Ishikawa (cell line): ENCODE measurements around the gene ATP6V1C2.

Experiments used
- TAF1 ChIP-seq: IDR thresholded peaks from 2 replicates; pipeline ENCODE4 v1.6.1; 2012; ENCODE audit warnings: low read depth, mild to moderate bottlenecking
- TEAD4 ChIP-seq: IDR thresholded peaks from 2 replicates; pipeline ENCODE4 v1.6.1; 2012
- USF1 ChIP-seq: IDR thresholded peaks from 2 replicates; pipeline ENCODE4 v1.6.1; 2012
- TF ChIP-seq, protein P1 (sequence below): IDR thresholded peaks from 2 replicates; pipeline ENCODE4 v1.6.1; 2012

- TF ChIP-seq TEAD4: no peak
- TF ChIP-seq USF1: no peak
- TF ChIP-seq TAF1: no peak
- TF ChIP-seq, protein P1, sequence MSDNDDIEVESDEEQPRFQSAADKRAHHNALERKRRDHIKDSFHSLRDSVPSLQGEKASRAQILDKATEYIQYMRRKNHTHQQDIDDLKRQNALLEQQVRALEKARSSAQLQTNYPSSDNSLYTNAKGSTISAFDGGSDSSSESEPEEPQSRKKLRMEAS: no peak
These were observed 65.9 kb downstream of the ATP6V1C2 start for GRCh38 chr2:10787176-10787968.
